Aorta (tissue), 5 donors: ENCODE results near the gene HCK. TPM values are rescaled to one million over a fixed set of nuclear protein-coding genes. Genes with fewer than 3 reads are reported as not detected.

Experiments used
- ATAC-seq: fragments of 200-7000 bp; cut with Tn5 transposase; one replicate; pipeline ENCODE4 v1.9.1; 2022; ENCODE audit warnings: moderate library complexity; ENCODE audit not compliant: low FRiP score
- DNase-seq, 2 donors: peaks; one replicate each; pipeline ENCODE4 v3.0.0-alpha.2; 2020
- H3K27ac ChIP-seq, 2 donors: one replicate each; pipeline ENCODE4 v1.5.1; 2013; ENCODE audit warnings: low read length in 2 of 2, mild to moderate bottlenecking in 2 of 2, moderate library complexity in 2 of 2, control low read depth in 1 of 2, inconsistent platforms in 1 of 2, low read depth in 1 of 2
- H3K27me3 ChIP-seq, 2 donors: one replicate each; pipeline ENCODE4 v1.6.1; 2013; ENCODE audit warnings: control low read depth in 1 of 2, low read length in 1 of 2, mild to moderate bottlenecking in 1 of 2, moderate library complexity in 1 of 2; ENCODE audit not compliant: insufficient read depth in 2 of 2, control insufficient read depth in 1 of 2
- H3K36me3 ChIP-seq, 2 donors: one replicate each; pipeline ENCODE4 v1.6.1; 2013; ENCODE audit warnings: control low read depth in 1 of 2, low read length in 1 of 2, mild to moderate bottlenecking in 1 of 2; ENCODE audit not compliant: insufficient read depth in 2 of 2, control insufficient read depth in 1 of 2
- H3K4me1 ChIP-seq, 2 donors: one replicate each; pipeline ENCODE4 v1.6.1; 2013; ENCODE audit warnings: low read length in 2 of 2, control low read depth in 1 of 2, mild to moderate bottlenecking in 1 of 2, moderate library complexity in 1 of 2; ENCODE audit not compliant: insufficient read depth in 2 of 2, control insufficient read depth in 1 of 2
- H3K4me3 ChIP-seq, 2 donors: one replicate each; pipeline ENCODE4 v1.5.1; 2013; ENCODE audit warnings: low read length in 2 of 2, control low read depth in 1 of 2, mild to moderate bottlenecking in 1 of 2
- H3K9me3 ChIP-seq: one replicate; pipeline ENCODE4 v1.6.1; 2013; ENCODE audit warnings: mild to moderate bottlenecking, low read length; ENCODE audit not compliant: control insufficient read depth
- WGBS, 2 donors: extraction: QIAGEN DNeasy Blood & Tissue Kit; methylation state at CpG; one replicate each; pipeline ENCODE4 v1.1.7; 2013; 5-methylcytosine and 5-hydroxymethylcytosine counted together
- intact Hi-C, 2 donors: fragments of 100-400 bp; cut with DNase I; formaldehyde crosslinking; loops; one replicate each; pipeline versions ENCODE4 v1.14.2 to v1.15.0; 2022
- polyA plus RNA-seq, 2 donors: library from polyadenylated mRNA; stranded (reverse); fragments of 200-250 nt; gene quantifications; one replicate each; pipeline ENCODE4 v1.2.3, GENCODE V29; 2013
- total RNA-seq, 2 donors: library from RNA; stranded (reverse); fragmentation: NEBNext Ultra II Directional; extraction: Animal tissue kit (Norgen Biotek cat#: 25700); gene quantifications; one replicate each; pipeline ENCODE4 v1.2.1, GENCODE V29; 2021
- donor health status: healthy with polysubstance abuse.
- donor health status: Bipolar disorder and iron deficiency.
- donor health status: DM: no; HTN: no; CAD: no.
- donor health status: DM: no; HTN: no; CAD: no.
- donor health status: DM: yes; HTN: yes; CAD: no.

Gene HCK
- total and polyA plus RNA-seq, 4 donors, result 4.0 to 28.6 (median 20.3) TPM

GRCh38 chr20:32149566-32150170 lies 97.6 kb downstream of the HCK start:
- Histone ChIP-seq H3K36me3 (peaks cover 0 to 14% of the 10 kb centered on the region in 2 donors), H3K27ac (no peak overlapping the region), H3K4me3 (no peak overlapping the region), H3K27me3 (no peaks in the 10 kb centered on the region), H3K4me1 (no peaks in the 10 kb centered on the region), H3K9me3 (no peaks in the 10 kb centered on the region)
- intact Hi-C loops, result no loop called here
- WGBS, 2 donors, result 77 to 81% methylated on average over 8 of the region's 8 CpGs
- no peak for ATAC-seq
- no peak for DNase-seq

GRCh38 chr20:32150291-32150848 lies 98.3 kb downstream of the HCK start:
- intact Hi-C loops, result no loop called here
- 90 to 93% methylated on average over 10 of the region's 10 CpGs for WGBS, 2 donors
- H3K27ac ChIP-seq, result no peak overlapping the region
- H3K27me3 ChIP-seq, result no peaks in the 10 kb centered on the region
- H3K4me1 ChIP-seq, result no peaks in the 10 kb centered on the region
- H3K4me3 ChIP-seq, result no peak overlapping the region
- DNase-seq (no peak), ATAC-seq (no peak)
- no peaks in the 10 kb centered on the region for H3K9me3 ChIP-seq
- H3K36me3 ChIP-seq, result peaks cover 0 to 14% of the 10 kb centered on the region in 2 donors

Other genes starting within 250 kb of the HCK start
- under 1 TPM in 1 of 2 donors, not detected in 1; 0.30 TPM for gene MYLK2, start 232.9 kb upstream of the HCK start, total RNA-seq
- 1 to 10 TPM in 1 of 2 donors, not detected in 1; 8.1 TPM for gene MYLK2, start 232.9 kb upstream of the HCK start, polyA plus RNA-seq
- gene FOXS1, start 206.6 kb upstream of the HCK start, total RNA-seq, result 10 to 100 TPM in 1 of 2 donors, 1 to 10 TPM in 1; 10.0 to 20.2 TPM
- gene FOXS1, start 206.6 kb upstream of the HCK start, polyA plus RNA-seq, result 10 to 100 TPM; 11.4 to 76.4 TPM
- 1 to 10 TPM; 2.4 to 4.7 TPM for gene DUSP15, start 181.7 kb upstream of the HCK start, total RNA-seq
- gene DUSP15, start 181.7 kb upstream of the HCK start, polyA plus RNA-seq, result 10 to 100 TPM in 1 of 2 donors, 1 to 10 TPM in 1; 2.6 to 31.7 TPM
- gene TTLL9, start 181.6 kb upstream of the HCK start, total RNA-seq, result under 1 TPM; 0.19 to 0.81 TPM
- under 1 TPM in 1 of 2 donors, not detected in 1; 0.61 TPM for gene TTLL9, start 181.6 kb upstream of the HCK start, polyA plus RNA-seq
- 1 to 10 TPM; 5.6 to 8.6 TPM for gene PDRG1, start 100.2 kb upstream of the HCK start, total RNA-seq
- gene PDRG1, start 100.2 kb upstream of the HCK start, polyA plus RNA-seq, result 10 to 100 TPM; 15.1 to 15.8 TPM
- gene XKR7, start 84.1 kb upstream of the HCK start, total RNA-seq, result not detected
- gene XKR7, start 84.1 kb upstream of the HCK start, polyA plus RNA-seq, result under 1 TPM in 1 of 2 donors, not detected in 1; 0.13 TPM
- gene CCM2L, start 41.8 kb upstream of the HCK start, total RNA-seq, result 10 to 100 TPM in 1 of 2 donors, 1 to 10 TPM in 1; 7.4 to 11.0 TPM
- gene CCM2L, start 41.8 kb upstream of the HCK start, polyA plus RNA-seq, result 1 to 10 TPM in 1 of 2 donors, under 1 TPM in 1; 0.88 to 1.7 TPM
- 10 to 100 TPM; 35.8 to 49.0 TPM for gene TM9SF4, start 57.5 kb downstream of the HCK start, total RNA-seq
- 10 to 100 TPM in 1 of 2 donors, 1 to 10 TPM in 1; 8.1 to 19.7 TPM for gene TM9SF4, start 57.5 kb downstream of the HCK start, polyA plus RNA-seq
- gene PLAGL2, start 155.5 kb downstream of the HCK start, total RNA-seq, result 1 to 10 TPM; 8.2 to 9.8 TPM
- gene PLAGL2, start 155.5 kb downstream of the HCK start, polyA plus RNA-seq, result 1 to 10 TPM; 1.8 to 2.3 TPM
- 10 to 100 TPM; 29.8 to 35.2 TPM for gene POFUT1, start 155.6 kb downstream of the HCK start, total RNA-seq
- gene POFUT1, start 155.6 kb downstream of the HCK start, polyA plus RNA-seq, result 10 to 100 TPM; 10.6 to 16.5 TPM
- 10 to 100 TPM; 26.6 to 28.0 TPM for gene KIF3B, start 225.4 kb downstream of the HCK start, total RNA-seq
- gene KIF3B, start 225.4 kb downstream of the HCK start, polyA plus RNA-seq, result 10 to 100 TPM; 12.9 to 19.8 TPM